ENCODE results near the gene ALDH18A1.
"Not testable (repeated sequence)": the region's sequence is repeated elsewhere in the genome, so short reads cannot be mapped to it uniquely, and the experiment has no call there.

The ALDH18A1 gene

GRCh38 chr10:95656291-95657164, at the start of gene ALDH18A1:
Gene ALDH18A1, minus strand, starts transcription at chr10:95656711. Its CDS starts 3,334 bp downstream, at chr10:95653377.
- no peak for FAIRE-seq

- FAIRE-seq, result no peak
These were observed 41.9 kb upstream of the ALDH18A1 start for GRCh38 chr10:95698415-95698814.

GRCh38 chr10:95697429-95697828, 40.9 kb upstream of the ALDH18A1 start:
- FAIRE-seq, result no peak

- FAIRE-seq, result no peak
These were observed 38.2 kb upstream of the ALDH18A1 start for GRCh38 chr10:95694665-95695064.

- peak; percentile 93 for FAIRE-seq
These were observed 37.4 kb upstream of the ALDH18A1 start, which contains the start of gene TCTN3 for GRCh38 chr10:95693668-95694534. Gene TCTN3, minus strand, starts transcription at chr10:95693927. Its CDS starts 28 bp downstream, at chr10:95693899.

GRCh38 chr10:95693071-95693667, 36.7 kb upstream of the ALDH18A1 start:
- no peak for FAIRE-seq

- FAIRE-seq, result no peak
These were observed 34.8 kb upstream of the ALDH18A1 start for GRCh38 chr10:95691281-95691680.

GRCh38 chr10:95688648-95689047, 32.1 kb upstream of the ALDH18A1 start:
- FAIRE-seq, result no peak

GRCh38 chr10:95683966-95684365, 27.5 kb upstream of the ALDH18A1 start:
- FAIRE-seq, result no peak

GRCh38 chr10:95675403-95676116, 19.0 kb upstream of the ALDH18A1 start:
- no peak for FAIRE-seq

- FAIRE-seq, result no peak
These were observed 18.1 kb upstream of the ALDH18A1 start for GRCh38 chr10:95674643-95675042.

GRCh38 chr10:95672641-95673040, 16.1 kb upstream of the ALDH18A1 start:
- not testable (repeated sequence) for FAIRE-seq

GRCh38 chr10:95664543-95664942, 8.0 kb upstream of the ALDH18A1 start:
- FAIRE-seq, result no peak

- FAIRE-seq, result no peak
These were observed 7.0 kb upstream of the ALDH18A1 start for GRCh38 chr10:95663496-95663895.

- no peak for FAIRE-seq
These were observed 5.3 kb upstream of the ALDH18A1 start for GRCh38 chr10:95661818-95662217.

GRCh38 chr10:95660283-95660682, 3.8 kb upstream of the ALDH18A1 start:
- FAIRE-seq, result no peak

- no peak for FAIRE-seq
These were observed 739 bp upstream of the ALDH18A1 start for GRCh38 chr10:95657250-95657649.

- FAIRE-seq, result no peak
These were observed 780 bp downstream of the ALDH18A1 start for GRCh38 chr10:95655571-95656290.

- no peak for FAIRE-seq
These were observed 2.6 kb downstream of the ALDH18A1 start for GRCh38 chr10:95653895-95654294.

- FAIRE-seq, result no peak
These were observed 5.0 kb downstream of the ALDH18A1 start for GRCh38 chr10:95651346-95652060.

- no peak for FAIRE-seq
These were observed 6.3 kb downstream of the ALDH18A1 start for GRCh38 chr10:95650232-95650631.
